Stimulated activated CD8-positive, alpha-beta memory T cell treated with anti-CD3 and anti-CD28 coated beads, Interleukin-15, amount 100 ng/mL, for 4 hours (primary cell): ENCODE data around the gene TPM3.
"Not testable (repeated sequence)": the region's sequence is repeated elsewhere in the genome, so short reads cannot be mapped to it uniquely, and the experiment has no call there.

Experiments used
- DNase-seq, 2 donors: peaks; one replicate each; pipeline ENCODE4 v3.0.0-alpha.2; 2020; ENCODE audit warnings: low read depth in 2 of 2

TPM3 gene

GRCh38 chr1:154166207-154166606 is 25.7 kb downstream of the TPM3 start:
- no peak for DNase-seq

GRCh38 chr1:154159554-154159953 is 32.3 kb downstream of the TPM3 start:
- no peak for DNase-seq

GRCh38 chr1:154158307-154159125 is 33.4 kb downstream of the TPM3 start:
- DNase-seq, result no peak

- peak; percentile 37 to 67 for DNase-seq
These were observed 34.2 kb downstream of the TPM3 start for GRCh38 chr1:154157520-154158306.

GRCh38 chr1:154155251-154155650 is 36.6 kb downstream of the TPM3 start:
- no peak for DNase-seq

GRCh38 chr1:154154534-154155191 is 37.2 kb downstream of the TPM3 start, which contains the start of gene NUP210L:
Gene NUP210L (minus strand): TSS chr1:154155073.
- no peak for DNase-seq

GRCh38 chr1:154154053-154154452 is 37.8 kb downstream of the TPM3 start:
- no peak for DNase-seq

- DNase-seq, result no peak
These were observed 40.6 kb downstream of the TPM3 start for GRCh38 chr1:154151311-154151710.

GRCh38 chr1:154148807-154149206 is 43.1 kb downstream of the TPM3 start:
- no peak for DNase-seq

- DNase-seq, result not testable (repeated sequence)
These were observed 44.4 kb downstream of the TPM3 start for GRCh38 chr1:154147505-154147904.

GRCh38 chr1:154145986-154146385 is 45.9 kb downstream of the TPM3 start:
- DNase-seq, result no peak

GRCh38 chr1:154142358-154142757 is 49.5 kb downstream of the TPM3 start:
- no peak for DNase-seq

GRCh38 chr1:154141240-154141639 is 50.7 kb downstream of the TPM3 start:
- no peak for DNase-seq

GRCh38 chr1:154137888-154138287 is 54.0 kb downstream of the TPM3 start:
- DNase-seq, result no peak

- DNase-seq, result no peak
These were observed 58.6 kb downstream of the TPM3 start for GRCh38 chr1:154133256-154133655.

GRCh38 chr1:154129391-154129970 is 62.4 kb downstream of the TPM3 start:
- no peak for DNase-seq

GRCh38 chr1:154123205-154123604 is 68.7 kb downstream of the TPM3 start:
- DNase-seq, result not testable (repeated sequence)

GRCh38 chr1:154117642-154118041 is 74.3 kb downstream of the TPM3 start:
- no peak for DNase-seq

GRCh38 chr1:154115180-154115579 is 76.7 kb downstream of the TPM3 start:
- no peak for DNase-seq
